Measurements from ENCODE around the gene TBC1D3B.
"Not testable (repeated sequence)": the region's sequence is repeated elsewhere in the genome, so short reads cannot be mapped to it uniquely, and the experiment has no call there.

DNA sequence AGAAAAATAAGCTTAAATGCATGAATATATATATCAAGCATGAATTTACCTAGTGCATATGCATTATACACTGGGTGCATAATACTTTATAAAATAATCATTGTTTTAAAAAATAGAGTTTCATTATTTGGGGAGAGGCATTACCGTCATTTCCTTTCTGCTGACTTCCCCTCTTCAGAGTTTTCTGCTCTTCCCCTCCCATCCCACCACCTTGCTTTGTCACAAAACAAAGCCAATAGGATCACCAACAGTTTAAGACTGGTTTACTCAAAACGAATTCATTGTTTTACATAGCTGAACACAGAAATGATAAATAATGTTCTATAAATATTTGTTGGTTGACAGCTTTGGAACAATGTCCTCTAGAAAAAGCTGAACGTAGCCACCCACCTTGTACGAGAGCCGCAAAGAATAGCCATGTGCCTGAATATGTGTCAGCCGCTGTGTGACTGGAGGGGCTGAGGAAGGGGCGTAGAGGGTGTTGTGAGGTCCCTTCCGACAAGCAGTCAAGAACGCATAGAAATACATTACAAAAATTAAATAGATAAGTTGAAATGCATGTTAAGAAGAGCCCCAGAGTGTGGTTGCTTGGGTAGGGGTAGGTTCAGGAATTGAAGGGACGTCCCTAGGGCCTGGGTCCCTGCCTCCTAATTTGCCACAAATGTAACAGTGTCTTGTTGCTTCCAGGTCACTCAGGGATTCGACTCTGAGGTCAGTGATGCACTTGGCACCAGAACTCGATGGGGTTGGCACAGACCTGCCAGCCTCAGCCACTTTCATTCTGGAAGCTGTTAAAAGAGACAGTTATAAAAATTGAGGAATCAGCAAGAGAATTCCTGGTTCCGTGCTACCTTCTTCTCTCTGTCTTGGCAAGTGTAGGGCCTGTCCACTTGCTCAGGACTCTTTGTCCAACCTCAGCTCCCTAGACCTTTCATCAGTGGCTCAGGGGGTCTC lies 10.7 kb upstream of the TBC1D3B start:
- TF ChIP-seq CTCF (IDR thresholded peaks at IDR 0.05; ENCODE audit: low read length); EZH2 (IDR thresholded peaks at IDR 0.05; ENCODE audit: borderline replicate concordance, low read length): not testable (repeated sequence)

All from OCI-LY1 (cell line).